ENCODE data around the gene OR6B1. TPM values are rescaled to one million over a fixed set of nuclear protein-coding genes. Genes with fewer than 3 reads are reported as not detected.

OR6B1 gene
- total and polyA plus RNA-seq, 2 donors (not counting 3 experiments of a cell fraction or from before 2014, with no cell fraction given), result not detected

DNA sequence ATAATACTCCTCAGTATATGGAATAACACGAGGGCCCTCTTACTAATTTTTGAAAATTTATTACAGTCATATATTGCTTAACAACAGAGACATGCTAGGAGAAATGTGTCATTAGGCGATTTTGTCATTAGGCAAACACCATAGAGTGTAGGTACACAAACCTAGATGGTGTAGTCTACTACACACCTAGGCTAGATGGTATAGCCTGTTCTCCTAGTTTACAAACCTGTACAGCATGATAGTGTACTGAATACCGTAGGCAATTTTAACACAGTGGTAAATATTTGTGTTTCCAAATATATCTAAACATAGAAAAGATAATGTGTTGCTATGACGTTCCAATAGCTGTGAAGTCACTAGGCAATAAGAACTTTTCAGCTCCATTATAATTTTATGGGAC, 32.7 kb upstream of the OR6B1 start:
- FAIRE-seq (no peak), DNase-seq (ENCODE audit: low read depth, low spot score) (no peak)
- dilution Hi-C loops (cut with MboI; ENCODE audit: extremely low pct_ligation_motif_present, low sequenced_read_pairs) (no loop called here), intact Hi-C loops (cut with micrococcal nuclease) (no loop called here)
- no peaks in the 10 kb centered on the region for H3K9me3 ChIP-seq (replicated peaks; ENCODE audit: control insufficient read depth, insufficient read depth, low read length)
- CTCF ChIA-PET, result no interaction called here
- TF ChIP-seq MAX (IDR thresholded peaks at IDR 0.05; ENCODE audit: insufficient read depth, insufficient read length) (no peak), JUN (IDR thresholded peaks at IDR 0.05; ENCODE audit: borderline replicate concordance, insufficient read depth, insufficient read length, low read depth) (no peak), FOS (IDR thresholded peaks at IDR 0.05; ENCODE audit: borderline replicate concordance, insufficient read depth, low read length) (no peak), EZH2 (IDR thresholded peaks at IDR 0.05; ENCODE audit: borderline replicate concordance, low read depth, low read length, severe bottlenecking) (no peak), GATA2 (IDR thresholded peaks at IDR 0.05; ENCODE audit: insufficient read depth, insufficient read length, low read depth, low read length) (no peak), POLR2AphosphoS5 (IDR thresholded peaks at IDR 0.05; ENCODE audit: insufficient read depth, low read depth, low read length) (no peak), MYC (IDR thresholded peaks at IDR 0.05; ENCODE audit: low read depth, low read length) (no peak), POLR2A (IDR thresholded peaks at IDR 0.05; ENCODE audit: low read depth, low read length) (no peak)
- TF ChIP-seq, protein P1, sequence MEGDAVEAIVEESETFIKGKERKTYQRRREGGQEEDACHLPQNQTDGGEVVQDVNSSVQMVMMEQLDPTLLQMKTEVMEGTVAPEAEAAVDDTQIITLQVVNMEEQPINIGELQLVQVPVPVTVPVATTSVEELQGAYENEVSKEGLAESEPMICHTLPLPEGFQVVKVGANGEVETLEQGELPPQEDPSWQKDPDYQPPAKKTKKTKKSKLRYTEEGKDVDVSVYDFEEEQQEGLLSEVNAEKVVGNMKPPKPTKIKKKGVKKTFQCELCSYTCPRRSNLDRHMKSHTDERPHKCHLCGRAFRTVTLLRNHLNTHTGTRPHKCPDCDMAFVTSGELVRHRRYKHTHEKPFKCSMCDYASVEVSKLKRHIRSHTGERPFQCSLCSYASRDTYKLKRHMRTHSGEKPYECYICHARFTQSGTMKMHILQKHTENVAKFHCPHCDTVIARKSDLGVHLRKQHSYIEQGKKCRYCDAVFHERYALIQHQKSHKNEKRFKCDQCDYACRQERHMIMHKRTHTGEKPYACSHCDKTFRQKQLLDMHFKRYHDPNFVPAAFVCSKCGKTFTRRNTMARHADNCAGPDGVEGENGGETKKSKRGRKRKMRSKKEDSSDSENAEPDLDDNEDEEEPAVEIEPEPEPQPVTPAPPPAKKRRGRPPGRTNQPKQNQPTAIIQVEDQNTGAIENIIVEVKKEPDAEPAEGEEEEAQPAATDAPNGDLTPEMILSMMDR (IDR thresholded peaks at IDR 0.05; ENCODE audit: extremely low read depth in 1 of 2, insufficient read depth in 1 of 2, low read depth in 1 of 2, low read length in 2 of 2), result no peak
- POLR2A ChIA-PET, result no interaction called here
- H3K4me3 ChIP-seq (replicated peaks in 1 of 3; ENCODE audit: insufficient read depth in 1 of 3, low read depth in 1 of 3, low read length in 3 of 3), result no peak overlapping the region
- no peaks in the 10 kb centered on the region for H4K20me1 ChIP-seq (replicated peaks; ENCODE audit: control insufficient read depth, extremely low read depth, insufficient read depth, low read length)
- no peak overlapping the region for H3K27ac ChIP-seq (ENCODE audit: insufficient read depth, low read depth, low read length)
- H2AFZ ChIP-seq (ENCODE audit: low read depth, low read length), result no peak overlapping the region
- no peak overlapping the region for H3K4me2 ChIP-seq (ENCODE audit: insufficient read depth, low read length)
- H3K79me2 ChIP-seq (ENCODE audit: control insufficient read depth, insufficient read depth, low read length), result no peaks in the 10 kb centered on the region
- H3K9me1 ChIP-seq (replicated peaks; ENCODE audit: control insufficient read depth, extremely low read depth, insufficient read depth, low read length), result no peaks in the 10 kb centered on the region
- no peak overlapping the region for H3K9ac ChIP-seq (replicated peaks; ENCODE audit: extremely low read depth, insufficient read depth, low read length)
- no peaks in the 10 kb centered on the region for H3K36me3 ChIP-seq (ENCODE audit: control insufficient read depth in 2 of 2, extremely low read depth in 1 of 2, insufficient read depth in 2 of 2, low read length in 2 of 2)
- H3K27me3 ChIP-seq (ENCODE audit: control insufficient read depth in 2 of 2, insufficient read depth in 2 of 2, low read length in 2 of 2), result no peaks in the 10 kb centered on the region
- BruUV-seq (replicated peaks), result no TSS peak
- no peaks in the 10 kb centered on the region for H3K4me1 ChIP-seq (ENCODE audit: control insufficient read depth, extremely low read depth, insufficient read depth, low read length)
